Activated CD8-positive, alpha-beta T cell treated with anti-CD3 and anti-CD28 coated beads for 36 hours (primary cell): Measurements from ENCODE around the gene AKAP5. TPM values are rescaled to one million over a fixed set of nuclear protein-coding genes. Genes with fewer than 3 reads are reported as not detected.

Experiments
- ATAC-seq: fragments of 200-7000 bp; cut with Tn5 transposase; one replicate; pipeline ENCODE4 v1.10.0; 2021; ENCODE audit warnings: mild to moderate bottlenecking, moderate library complexity
- CTCF ChIA-PET: fragments of 350-600 bp; sonication (Branson Sonifier 250); formaldehyde crosslinking; loops from one replicate; lab custom pipeline; 2021; ENCODE audit warnings: antibody characterized with exemption; lab: Charles Lee
- POLR2A ChIA-PET: fragments of 350-600 bp; sonication (Branson Sonifier 250); formaldehyde crosslinking; loops from one replicate; lab custom pipeline; 2021; ENCODE audit warnings: antibody characterized with exemption; lab: Charles Lee
- DNase-seq: peaks from one replicate; pipeline ENCODE4 v3.0.0-alpha.2; 2020
- H3K27ac Mint-ChIP-seq: one replicate; pipeline ENCODE4 v1.8.0; 2021; ENCODE audit warnings: mild to moderate bottlenecking, mixed read lengths
- H3K27me3 Mint-ChIP-seq: one replicate; pipeline ENCODE4 v1.8.0; 2021; ENCODE audit warnings: mixed read lengths
- H3K36me3 Mint-ChIP-seq: one replicate; pipeline ENCODE4 v1.8.0; 2021; ENCODE audit warnings: low read depth, mixed read lengths
- H3K4me1 Mint-ChIP-seq: one replicate; pipeline ENCODE4 v1.8.0; 2021; ENCODE audit warnings: low read depth, mixed read lengths
- H3K4me3 Mint-ChIP-seq: one replicate; pipeline ENCODE4 v1.8.0; 2021; ENCODE audit warnings: mild to moderate bottlenecking, moderate library complexity, mixed read lengths
- H3K9me3 Mint-ChIP-seq: one replicate; pipeline ENCODE4 v1.8.0; 2021; ENCODE audit warnings: mixed read lengths
- intact Hi-C: fragments of 100-400 bp; cut with micrococcal nuclease; formaldehyde crosslinking; loops from one replicate; pipeline ENCODE4 v1.10.0; 2022
- total RNA-seq, 2 experiments: library from RNA; stranded (reverse); gene quantifications; one replicate each; pipeline ENCODE4 v1.2.3, GENCODE V29; 2021
- TF ChIP-seq, protein P1 (sequence below): fragments of 200-600 bp; IDR thresholded peaks from one replicate; pipeline ENCODE4 v1.8.0; 2022; ENCODE audit warnings: antibody characterized with exemption, mild to moderate bottlenecking

AKAP5 gene
- total RNA-seq, 2 experiments from 2014 or later: 1.3 to 1.6 TPM

DNA sequence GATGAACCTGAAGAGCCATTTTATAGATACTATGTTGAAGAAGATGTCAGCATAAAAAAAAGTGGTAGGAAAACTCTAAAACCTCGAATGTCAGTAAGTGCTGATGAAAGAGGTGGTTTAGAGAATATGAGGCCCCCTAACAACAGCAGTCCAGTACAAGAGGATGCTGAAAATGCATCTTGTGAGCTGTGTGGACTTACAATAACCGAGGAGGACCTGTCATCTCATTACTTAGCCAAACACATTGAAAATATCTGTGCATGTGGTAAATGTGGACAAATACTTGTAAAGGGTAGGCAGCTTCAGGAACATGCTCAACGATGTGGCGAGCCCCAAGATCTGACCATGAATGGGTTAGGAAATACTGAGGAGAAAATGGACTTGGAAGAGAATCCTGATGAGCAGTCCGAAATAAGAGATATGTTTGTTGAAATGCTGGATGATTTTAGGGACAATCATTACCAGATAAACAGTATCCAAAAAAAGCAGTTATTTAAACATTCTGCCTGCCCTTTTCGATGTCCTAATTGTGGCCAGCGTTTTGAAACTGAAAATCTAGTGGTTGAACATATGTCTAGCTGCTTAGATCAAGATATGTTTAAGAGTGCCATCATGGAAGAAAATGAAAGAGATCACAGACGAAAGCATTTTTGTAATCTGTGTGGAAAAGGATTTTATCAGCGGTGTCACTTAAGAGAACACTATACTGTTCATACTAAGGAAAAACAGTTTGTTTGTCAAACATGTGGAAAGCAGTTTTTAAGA is 57.5 kb downstream of the AKAP5 start:
- H3K4me1 Mint-ChIP-seq: peaks cover 11% of the 10 kb centered on the region
- intact Hi-C loops: no loop called here
- H3K36me3 Mint-ChIP-seq: peaks cover 19% of the 10 kb centered on the region
- TF ChIP-seq, protein P1, sequence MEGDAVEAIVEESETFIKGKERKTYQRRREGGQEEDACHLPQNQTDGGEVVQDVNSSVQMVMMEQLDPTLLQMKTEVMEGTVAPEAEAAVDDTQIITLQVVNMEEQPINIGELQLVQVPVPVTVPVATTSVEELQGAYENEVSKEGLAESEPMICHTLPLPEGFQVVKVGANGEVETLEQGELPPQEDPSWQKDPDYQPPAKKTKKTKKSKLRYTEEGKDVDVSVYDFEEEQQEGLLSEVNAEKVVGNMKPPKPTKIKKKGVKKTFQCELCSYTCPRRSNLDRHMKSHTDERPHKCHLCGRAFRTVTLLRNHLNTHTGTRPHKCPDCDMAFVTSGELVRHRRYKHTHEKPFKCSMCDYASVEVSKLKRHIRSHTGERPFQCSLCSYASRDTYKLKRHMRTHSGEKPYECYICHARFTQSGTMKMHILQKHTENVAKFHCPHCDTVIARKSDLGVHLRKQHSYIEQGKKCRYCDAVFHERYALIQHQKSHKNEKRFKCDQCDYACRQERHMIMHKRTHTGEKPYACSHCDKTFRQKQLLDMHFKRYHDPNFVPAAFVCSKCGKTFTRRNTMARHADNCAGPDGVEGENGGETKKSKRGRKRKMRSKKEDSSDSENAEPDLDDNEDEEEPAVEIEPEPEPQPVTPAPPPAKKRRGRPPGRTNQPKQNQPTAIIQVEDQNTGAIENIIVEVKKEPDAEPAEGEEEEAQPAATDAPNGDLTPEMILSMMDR: no peak
- no peak for DNase-seq
- no peak overlapping the region for H3K27ac Mint-ChIP-seq
- H3K27me3 Mint-ChIP-seq: no peaks in the 10 kb centered on the region
- POLR2A ChIA-PET: interaction anchor here (0.6 to 1.8 kb wide), 4 partner anchors 18 to 59 kb away, joined by 3 to 4 read pairs (median 4); partner anchors contain the start of gene ZBTB1
- H3K4me3 Mint-ChIP-seq: no peak overlapping the region
- H3K9me3 Mint-ChIP-seq: no peaks in the 10 kb centered on the region
- CTCF ChIA-PET: interaction anchor here (1.0 to 5.0 kb wide), 5 partner anchors 12 to 114 kb away, joined by 3 to 44 read pairs (median 4); no protein-coding TSS in a partner anchor
- peak; percentile 60 for ATAC-seq

Other genes with a start within 250 kb of the AKAP5 start
- gene ESR2, start 171.1 kb upstream of the AKAP5 start, total RNA-seq: under 1 TPM; 0.31 to 0.43 TPM
- 100 to 1,000 TPM; 237 to 241 TPM for gene MTHFD1, start 77.1 kb upstream of the AKAP5 start, total RNA-seq
- gene ZBTB25, start 38.3 kb downstream of the AKAP5 start, total RNA-seq: 10 to 100 TPM; 58.6 to 58.8 TPM
- gene ZBTB1, start 39.3 kb downstream of the AKAP5 start, total RNA-seq: 10 to 100 TPM; 64.7 to 67.8 TPM
- gene HSPA2, start 75.2 kb downstream of the AKAP5 start, total RNA-seq: 1 to 10 TPM; 2.9 to 3.6 TPM
- gene PPP1R36, start 84.5 kb downstream of the AKAP5 start, total RNA-seq: under 1 TPM in 1 of 2 experiments, not detected in 1; 0.29 TPM
- 1 to 10 TPM; 2.7 to 2.8 TPM for gene PLEKHG3, start 238.9 kb downstream of the AKAP5 start, total RNA-seq